Measurements from ENCODE around the gene KRTAP3-2.

GRCh38 chr17:40949418-40949817 lies 50.3 kb downstream of the KRTAP3-2 start:
- TF ChIP-seq CTCF (conservative IDR thresholded peaks at IDR 0.05; ENCODE audit: low read length) (no peak), EZH2phosphoT487 (IDR thresholded peaks at IDR 0.05; ENCODE audit: borderline replicate concordance, low read depth, low read length) (no peak)

Data from OCI-LY7 (cell line).